ENCODE results near the gene LAMA2. TPM values are rescaled to one million over a fixed set of nuclear protein-coding genes. Genes with fewer than 3 reads are reported as not detected.

The LAMA2 gene
- total and polyA plus RNA-seq, 2 donors: 54.2 to 190 TPM

DNA sequence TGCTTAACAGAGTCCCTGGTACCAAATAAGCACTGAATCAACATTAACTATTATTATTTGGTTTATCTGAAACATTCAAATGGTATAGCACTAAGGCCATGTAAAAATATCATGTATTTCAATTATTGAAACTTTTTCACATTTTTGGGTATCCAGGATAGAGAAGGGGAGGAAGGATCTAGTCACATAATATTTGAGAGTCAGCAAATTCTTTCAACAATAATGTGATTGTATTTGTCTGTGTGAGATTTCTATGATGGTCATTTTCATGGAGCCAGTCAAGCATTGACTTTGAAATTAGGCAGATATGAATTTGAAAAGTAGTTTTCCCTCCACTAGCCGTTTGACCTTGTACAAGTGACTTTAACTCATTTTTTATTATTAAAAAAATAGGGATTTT, 67.9 kb downstream of the LAMA2 start:
- H3K36me3 ChIP-seq (ENCODE audit: insufficient read depth): no peaks in the 10 kb centered on the region
- WGBS: 79% methylated on average over 1 of the region's 1 CpG
- H3K27ac ChIP-seq (ENCODE audit: low read depth): no peak overlapping the region
- no peaks in the 10 kb centered on the region for H3K4me1 ChIP-seq (ENCODE audit: insufficient read depth)
- DNase-seq (ENCODE audit: extremely low spot score): no peak
- no peak overlapping the region for H3K4me3 ChIP-seq (ENCODE audit: low read depth, low read length)

DNA sequence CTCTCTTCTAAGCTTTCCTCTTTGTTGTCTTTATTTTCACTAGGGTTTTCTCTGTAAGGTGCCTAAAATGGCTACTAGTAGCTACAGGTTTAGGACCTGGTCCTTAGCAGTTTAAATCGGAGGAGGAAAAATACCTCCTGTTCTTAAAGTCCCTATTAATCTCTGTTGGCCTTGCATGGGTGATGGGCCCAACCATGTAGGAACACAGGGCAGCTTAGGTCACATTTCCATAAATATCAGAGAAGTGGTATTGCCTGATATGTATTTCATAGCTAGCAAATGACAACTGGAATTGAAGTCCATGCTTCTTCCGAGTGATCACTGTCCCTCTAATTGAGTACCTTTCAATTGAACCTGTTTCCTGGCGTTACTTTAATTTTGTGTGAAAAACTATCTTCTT, 70.0 kb downstream of the LAMA2 start:
- no peaks in the 10 kb centered on the region for H3K36me3 ChIP-seq (ENCODE audit: insufficient read depth)
- H3K4me3 ChIP-seq (ENCODE audit: low read depth, low read length): no peak overlapping the region
- H3K27ac ChIP-seq (ENCODE audit: low read depth): no peak overlapping the region
- 97% methylated on average over 3 of the region's 3 CpGs for WGBS
- H3K4me1 ChIP-seq (ENCODE audit: insufficient read depth): no peaks in the 10 kb centered on the region
- DNase-seq (ENCODE audit: extremely low spot score): no peak

DNA sequence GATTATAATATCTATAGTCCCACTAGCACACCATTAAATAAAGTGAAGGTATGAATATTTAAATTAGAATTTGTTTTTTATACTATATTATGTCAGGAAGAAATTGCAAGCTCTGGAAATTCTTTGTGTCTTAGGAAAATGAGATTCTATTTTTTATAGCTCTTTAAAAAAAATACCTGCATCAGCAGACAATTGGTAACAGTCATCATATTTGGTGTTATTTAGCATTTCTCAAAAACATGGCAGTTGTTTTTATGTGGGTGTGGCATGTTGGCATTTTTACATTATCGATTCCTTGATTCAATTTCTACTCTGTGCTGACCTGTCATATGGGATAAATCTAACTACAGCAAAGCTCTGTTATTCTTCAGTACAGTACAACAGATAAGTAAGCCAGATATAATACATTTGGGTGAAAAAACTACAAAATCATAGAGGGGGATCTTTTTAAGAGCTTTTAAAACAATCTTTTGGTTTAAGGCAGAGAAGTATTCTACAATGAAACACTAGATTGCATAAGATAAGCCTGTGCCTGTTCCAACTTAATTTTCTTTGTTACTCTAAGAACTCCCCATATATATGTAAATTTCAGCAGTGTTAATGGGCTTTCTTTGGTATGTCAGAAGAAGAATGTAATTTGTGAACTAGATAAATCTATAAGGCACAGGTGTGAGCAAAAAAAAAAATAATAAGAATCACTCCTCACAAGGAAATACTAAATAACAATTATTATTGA, 71.5 kb downstream of the LAMA2 start:
- 71% methylated on average over 1 of the region's 1 CpG for WGBS
- Histone ChIP-seq H3K4me1 (ENCODE audit: insufficient read depth) (no peaks in the 10 kb centered on the region), H3K36me3 (ENCODE audit: insufficient read depth) (no peaks in the 10 kb centered on the region), H3K27ac (ENCODE audit: low read depth) (no peak overlapping the region), H3K4me3 (ENCODE audit: low read depth, low read length) (no peak overlapping the region)
- no peak for DNase-seq (ENCODE audit: extremely low spot score)

DNA sequence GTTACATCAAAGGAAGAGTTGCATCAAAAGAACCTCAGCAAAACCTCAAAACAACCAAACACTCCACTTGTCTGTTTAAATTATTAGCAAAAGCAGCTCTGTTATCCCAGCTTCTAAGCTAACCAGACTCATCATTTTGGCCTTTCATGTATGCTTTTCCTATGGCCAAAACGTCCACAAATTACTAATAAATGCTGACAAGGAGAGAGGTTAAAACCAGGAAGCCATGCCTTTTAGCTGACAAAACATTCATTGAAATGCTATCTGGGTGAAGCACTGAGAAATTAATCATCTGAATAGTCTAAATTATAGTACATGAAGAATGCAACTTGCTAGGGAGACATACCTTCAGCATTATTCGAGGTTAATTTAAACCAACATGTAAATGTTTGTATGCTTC, 80.6 kb downstream of the LAMA2 start:
- no peak for DNase-seq (ENCODE audit: extremely low spot score)

DNA sequence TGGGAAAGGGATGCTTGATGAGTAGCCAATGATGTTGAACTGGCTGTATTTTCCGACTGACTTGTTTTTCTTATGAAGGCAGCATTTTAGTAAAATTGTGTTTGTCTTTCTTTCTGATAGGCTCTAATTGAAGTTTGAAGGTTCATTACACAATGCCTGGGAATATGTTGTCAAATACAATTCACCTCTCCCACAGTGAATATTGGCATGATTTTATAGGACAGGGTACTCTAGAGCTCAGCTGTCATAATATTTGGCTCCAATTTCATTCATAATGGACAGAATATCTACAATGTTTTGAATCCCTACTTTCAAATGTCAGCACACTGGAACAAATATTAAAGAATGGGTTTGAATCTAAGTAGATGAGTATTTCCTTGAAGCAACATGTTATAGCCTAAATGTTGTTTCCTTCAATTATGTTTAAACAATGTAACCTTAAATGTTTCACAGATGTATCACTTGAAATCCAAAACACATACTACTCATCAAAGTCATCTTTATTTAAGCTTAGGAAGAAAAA, 81.4 kb downstream of the LAMA2 start:
- DNase-seq (ENCODE audit: extremely low spot score): no peak
- Histone ChIP-seq H3K4me1 (ENCODE audit: insufficient read depth) (no peaks in the 10 kb centered on the region), H3K4me3 (ENCODE audit: low read depth, low read length) (no peak overlapping the region), H3K36me3 (ENCODE audit: insufficient read depth) (no peaks in the 10 kb centered on the region), H3K27ac (ENCODE audit: low read depth) (no peak overlapping the region)
- 86% methylated on average over 1 of the region's 1 CpG for WGBS

More for the DNA sequence above, 80.6 kb downstream of the LAMA2 start:
- Histone ChIP-seq H3K4me3 (ENCODE audit: low read depth, low read length) (no peak overlapping the region), H3K27ac (ENCODE audit: low read depth) (no peak overlapping the region), H3K36me3 (ENCODE audit: insufficient read depth) (no peaks in the 10 kb centered on the region), H3K4me1 (ENCODE audit: insufficient read depth) (no peaks in the 10 kb centered on the region)
- 49% methylated on average over 2 of the region's 2 CpGs for WGBS

DNA sequence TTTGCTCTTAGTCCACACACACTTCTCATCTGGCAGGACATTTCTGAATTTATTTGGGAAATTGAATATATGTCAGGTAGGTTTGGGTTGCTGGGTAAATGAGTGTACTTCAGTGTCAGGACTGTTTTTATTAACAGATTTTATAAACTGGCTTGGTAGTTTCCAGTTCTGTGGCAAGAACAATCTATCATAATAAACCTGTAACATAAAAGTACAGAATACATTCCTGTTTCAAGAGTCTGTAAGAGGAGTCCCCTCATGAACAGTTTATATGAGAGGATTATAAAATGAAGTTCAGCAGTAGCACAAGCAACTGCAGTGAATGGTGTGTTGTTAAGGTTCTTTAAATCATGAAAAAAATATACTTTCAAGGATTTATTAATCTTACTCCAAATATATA, 81.8 kb downstream of the LAMA2 start:
- H3K4me1 ChIP-seq (ENCODE audit: insufficient read depth): no peaks in the 10 kb centered on the region
- no peak for DNase-seq (ENCODE audit: extremely low spot score)
- H3K36me3 ChIP-seq (ENCODE audit: insufficient read depth): no peaks in the 10 kb centered on the region
- H3K27ac ChIP-seq (ENCODE audit: low read depth): no peak overlapping the region
- H3K4me3 ChIP-seq (ENCODE audit: low read depth, low read length): no peak overlapping the region

DNA sequence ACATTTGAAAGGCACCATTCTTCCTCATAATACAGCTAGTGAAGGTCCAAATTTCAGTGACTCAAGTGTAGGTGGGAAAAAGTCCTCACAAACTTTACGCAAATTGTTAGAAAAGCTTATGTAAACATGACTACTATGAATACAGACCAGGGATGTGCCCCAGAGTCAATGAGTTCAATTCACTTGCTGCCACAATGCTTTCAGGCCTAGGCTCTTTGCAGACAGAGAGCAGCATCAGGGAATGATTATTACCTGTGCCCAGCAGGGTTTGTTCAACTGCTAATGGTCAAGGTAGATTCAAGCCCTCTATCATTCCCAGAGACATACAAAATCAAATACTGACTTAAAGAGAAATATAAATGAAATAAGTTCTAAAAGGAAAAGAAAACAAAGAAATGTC, 84.0 kb downstream of the LAMA2 start:
- no peak for DNase-seq (ENCODE audit: extremely low spot score)
- Histone ChIP-seq H3K4me1 (ENCODE audit: insufficient read depth) (no peaks in the 10 kb centered on the region), H3K36me3 (ENCODE audit: insufficient read depth) (no peaks in the 10 kb centered on the region), H3K4me3 (ENCODE audit: low read depth, low read length) (no peak overlapping the region), H3K27ac (ENCODE audit: low read depth) (no peak overlapping the region)
- WGBS: 91% methylated on average over 1 of the region's 1 CpG

DNA sequence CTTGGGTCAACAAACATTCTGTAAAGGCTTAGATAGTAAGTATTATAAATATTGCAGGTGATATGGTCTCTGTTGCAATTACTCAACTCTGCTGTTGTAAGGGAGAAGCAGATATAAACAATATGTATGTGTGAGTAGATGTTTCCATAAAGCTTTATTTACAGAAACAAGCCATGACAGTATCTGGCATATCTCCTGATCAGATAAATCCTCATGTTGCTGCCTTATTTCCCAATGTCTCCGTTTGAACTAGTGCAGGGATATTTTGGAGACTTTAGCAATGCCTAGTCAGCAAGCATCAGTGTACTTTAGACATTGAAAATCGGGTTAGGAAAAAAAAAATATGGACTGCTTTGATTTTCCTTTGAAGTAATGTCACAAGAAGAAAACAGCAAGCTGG, 96.1 kb downstream of the LAMA2 start:
- no peaks in the 10 kb centered on the region for H3K4me1 ChIP-seq (ENCODE audit: insufficient read depth)
- no peak for DNase-seq (ENCODE audit: extremely low spot score)
- no peak overlapping the region for H3K4me3 ChIP-seq (ENCODE audit: low read depth, low read length)
- WGBS: 30% methylated on average over 2 of the region's 2 CpGs
- no peak overlapping the region for H3K27ac ChIP-seq (ENCODE audit: low read depth)
- no peaks in the 10 kb centered on the region for H3K36me3 ChIP-seq (ENCODE audit: insufficient read depth)

DNA sequence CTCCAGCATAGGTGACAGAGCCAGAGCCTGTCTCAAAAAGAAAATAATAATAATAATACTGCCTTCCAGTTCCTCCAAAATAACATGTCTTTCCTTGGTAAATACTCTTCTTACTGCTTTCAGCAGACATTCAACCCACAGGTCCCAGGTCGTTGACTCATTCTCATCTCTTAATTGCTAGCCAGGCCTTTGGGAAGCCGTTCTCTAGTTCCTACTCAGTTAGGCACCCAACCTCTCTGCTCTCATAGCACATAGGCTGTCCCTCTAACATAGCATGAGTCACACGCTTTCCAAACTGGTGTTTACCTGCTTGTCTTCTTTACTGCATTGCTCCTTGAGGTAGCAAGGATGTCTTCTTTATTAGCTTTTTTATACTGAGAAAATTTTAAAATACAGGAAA, 98.8 kb downstream of the LAMA2 start:
- no peak overlapping the region for H3K27ac ChIP-seq (ENCODE audit: low read depth)
- WGBS: 88% methylated on average over 3 of the region's 3 CpGs
- H3K4me1 ChIP-seq (ENCODE audit: insufficient read depth): no peaks in the 10 kb centered on the region
- H3K4me3 ChIP-seq (ENCODE audit: low read depth, low read length): no peak overlapping the region
- DNase-seq (ENCODE audit: extremely low spot score): no peak
- no peaks in the 10 kb centered on the region for H3K36me3 ChIP-seq (ENCODE audit: insufficient read depth)

DNA sequence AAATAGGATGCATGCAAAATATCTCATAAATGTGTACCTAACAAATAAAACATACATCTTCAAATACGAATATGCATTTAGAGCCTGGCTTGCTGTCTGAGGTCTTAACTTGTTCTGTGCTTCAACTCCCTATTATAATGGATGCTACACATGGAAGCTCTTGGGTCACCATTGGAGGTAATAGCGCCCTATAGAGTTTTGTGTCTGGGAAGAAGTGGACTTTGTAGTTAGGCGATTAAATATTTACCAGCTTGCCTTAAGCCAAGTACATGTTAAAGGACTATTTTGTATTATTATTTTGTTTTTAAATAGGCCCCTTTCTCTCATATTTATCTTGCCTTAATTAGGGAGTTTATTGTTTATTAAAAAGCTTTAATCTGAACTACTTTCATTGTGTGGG, 107.4 kb downstream of the LAMA2 start:
- Histone ChIP-seq H3K4me1 (ENCODE audit: insufficient read depth) (no peaks in the 10 kb centered on the region), H3K27ac (ENCODE audit: low read depth) (no peak overlapping the region), H3K4me3 (ENCODE audit: low read depth, low read length) (no peak overlapping the region), H3K36me3 (ENCODE audit: insufficient read depth) (no peaks in the 10 kb centered on the region)
- DNase-seq (ENCODE audit: extremely low spot score): no peak
- 80% methylated on average over 3 of the region's 3 CpGs for WGBS

DNA sequence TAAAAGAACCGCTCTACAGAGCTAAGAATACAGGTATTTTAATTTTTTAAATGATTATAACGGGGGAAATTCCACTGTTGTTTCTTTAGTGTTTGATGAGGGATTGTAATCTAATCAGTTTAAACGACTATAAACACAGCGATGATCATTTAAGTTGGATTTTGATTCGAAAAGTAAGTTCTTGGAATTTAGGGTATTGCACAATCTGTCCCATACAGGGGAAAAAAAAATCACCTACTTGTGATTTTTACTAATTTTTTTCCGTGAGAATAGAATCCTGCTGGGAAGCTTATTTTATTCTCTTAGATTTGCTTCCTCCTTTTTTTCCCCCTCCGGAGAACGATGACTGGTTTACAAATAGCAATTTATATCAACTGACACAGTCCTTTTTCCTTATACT, 108.0 kb downstream of the LAMA2 start:
- no peak for DNase-seq (ENCODE audit: extremely low spot score)
- H3K27ac ChIP-seq (ENCODE audit: low read depth): no peak overlapping the region
- H3K36me3 ChIP-seq (ENCODE audit: insufficient read depth): no peaks in the 10 kb centered on the region
- no peaks in the 10 kb centered on the region for H3K4me1 ChIP-seq (ENCODE audit: insufficient read depth)
- WGBS: 89% methylated on average over 8 of the region's 8 CpGs
- H3K4me3 ChIP-seq (ENCODE audit: low read depth, low read length): no peak overlapping the region

DNA sequence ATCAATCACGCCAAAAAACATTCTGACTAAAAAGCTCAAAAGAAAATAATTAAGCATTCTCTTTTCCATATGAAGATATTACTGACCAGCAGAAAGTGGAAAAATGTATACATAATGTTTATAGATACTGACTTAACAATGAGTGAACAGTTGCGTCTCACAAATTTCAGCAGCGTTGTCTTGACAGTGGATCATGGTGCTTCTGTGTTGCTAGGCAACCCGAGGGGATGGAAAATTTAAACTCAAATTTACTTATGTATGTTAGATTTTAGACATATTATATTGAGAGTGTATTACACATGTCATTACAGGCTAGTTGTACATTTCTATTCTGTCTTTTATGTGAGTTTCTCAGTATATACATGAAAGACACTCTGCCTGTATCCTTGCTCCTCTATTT, 110.2 kb downstream of the LAMA2 start:
- 91% methylated on average over 4 of the region's 4 CpGs for WGBS
- no peak for DNase-seq (ENCODE audit: extremely low spot score)
- Histone ChIP-seq H3K4me1 (ENCODE audit: insufficient read depth) (no peaks in the 10 kb centered on the region), H3K27ac (ENCODE audit: low read depth) (no peak overlapping the region), H3K36me3 (ENCODE audit: insufficient read depth) (no peaks in the 10 kb centered on the region), H3K4me3 (ENCODE audit: low read depth, low read length) (no peak overlapping the region)

DNA sequence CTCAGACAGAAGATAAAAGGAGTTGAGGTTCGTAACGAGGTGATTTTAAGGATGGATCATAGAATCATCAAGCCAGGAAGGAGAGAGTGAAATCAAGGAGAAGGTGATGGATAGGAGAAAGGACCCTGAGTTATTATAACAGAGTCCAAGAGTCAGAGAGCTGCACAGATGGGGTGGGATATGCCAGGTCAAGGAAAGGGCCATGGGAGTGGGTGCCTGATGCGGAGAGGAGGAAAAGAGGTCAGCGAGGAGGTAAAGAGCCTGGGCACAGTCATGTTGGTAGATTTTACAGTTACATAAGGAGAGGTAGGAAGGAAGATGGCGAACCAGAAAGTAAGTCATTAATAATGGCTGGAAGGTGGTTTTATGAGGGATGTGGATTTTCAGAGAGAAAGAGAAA, 114.9 kb downstream of the LAMA2 start:
- Histone ChIP-seq H3K27ac (ENCODE audit: low read depth) (no peak overlapping the region), H3K4me3 (ENCODE audit: low read depth, low read length) (no peak overlapping the region), H3K4me1 (ENCODE audit: insufficient read depth) (no peaks in the 10 kb centered on the region), H3K36me3 (ENCODE audit: insufficient read depth) (no peaks in the 10 kb centered on the region)
- DNase-seq (ENCODE audit: extremely low spot score): no peak
- 96% methylated on average over 5 of the region's 5 CpGs for WGBS

DNA sequence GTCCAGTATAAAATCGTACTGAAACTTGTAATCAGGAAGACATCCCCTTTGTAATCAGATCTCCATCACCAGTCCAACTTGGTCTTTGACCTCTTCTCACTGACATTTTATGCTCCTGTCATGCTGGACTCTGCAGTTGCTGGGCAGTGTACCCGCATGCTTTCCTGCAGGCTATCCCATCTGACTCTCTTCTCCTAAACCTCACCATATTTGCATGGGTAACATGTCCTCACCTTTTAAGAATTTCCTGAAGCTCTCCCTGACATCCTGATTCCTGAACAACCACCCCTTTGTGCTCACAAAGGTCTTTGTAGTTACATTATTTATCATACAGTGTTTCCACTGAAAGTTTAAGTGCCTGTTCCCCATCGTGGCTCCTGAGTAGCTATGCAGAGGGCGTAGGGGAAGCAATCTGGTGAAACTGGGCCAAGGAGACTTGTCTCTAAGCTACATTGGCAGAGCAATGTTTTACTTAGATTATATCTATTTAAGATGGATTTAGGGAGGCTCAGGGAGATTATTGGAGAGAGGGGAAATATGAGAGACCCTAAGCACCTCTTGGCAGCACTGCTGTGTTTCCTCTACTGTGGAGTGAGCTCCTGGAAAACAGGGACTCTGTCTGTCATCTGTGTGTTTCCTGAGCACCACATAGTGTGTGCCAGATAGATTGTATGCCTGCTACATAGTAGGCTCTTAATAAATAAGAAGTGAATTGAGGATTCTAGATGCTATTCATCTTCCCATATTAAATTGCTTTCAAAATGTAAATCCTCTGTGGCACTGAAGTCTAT, 124.0 kb downstream of the LAMA2 start:
- 40% methylated on average over 4 of the region's 4 CpGs for WGBS
- H3K36me3 ChIP-seq (ENCODE audit: insufficient read depth): no peaks in the 10 kb centered on the region
- H3K4me1 ChIP-seq (ENCODE audit: insufficient read depth): no peaks in the 10 kb centered on the region
- no peak overlapping the region for H3K4me3 ChIP-seq (ENCODE audit: low read depth, low read length)
- no peak for DNase-seq (ENCODE audit: extremely low spot score)
- H3K27ac ChIP-seq (ENCODE audit: low read depth): no peak overlapping the region

Data from urinary bladder (tissue), 4 donors.